CD4-positive, alpha-beta memory T cell (primary cell): ENCODE results near the gene ILF3. TPM values are rescaled to one million over a fixed set of nuclear protein-coding genes. Genes with fewer than 3 reads are reported as not detected.

Experiments
- CTCF ChIA-PET: fragments of 350-600 bp; sonication (Branson Sonifier 250); formaldehyde crosslinking; loops from one replicate; lab custom pipeline; 2021; ENCODE audit warnings: inconsistent platforms; ENCODE audit not compliant: partially characterized antibody; lab: Charles Lee
- POLR2A ChIA-PET: fragments of 350-600 bp; sonication (Branson Sonifier 250); formaldehyde crosslinking; loops from one replicate; lab custom pipeline; 2021; ENCODE audit not compliant: partially characterized antibody; lab: Charles Lee
- DNase-seq, 5 donors: peaks; one replicate each; pipeline versions ENCODE4 v3.0.0 to v3.0.0-alpha.2; 2020 to 2022; ENCODE audit warnings: mixed read lengths in 1 of 5
- H3K27ac ChIP-seq: one replicate; pipeline ENCODE4 v1.7.0; 2013; ENCODE audit warnings: low read depth, low read length
- H3K27me3 ChIP-seq: 2 replicates; pipeline ENCODE4 v1.7.0; 2013; ENCODE audit warnings: mild to moderate bottlenecking, low read length, moderate library complexity; ENCODE audit not compliant: insufficient read depth
- H3K36me3 ChIP-seq: 2 replicates; pipeline ENCODE4 v1.7.0; 2013; ENCODE audit warnings: mild to moderate bottlenecking, low read length, moderate library complexity; ENCODE audit not compliant: insufficient read depth
- H3K4me1 ChIP-seq: 2 replicates; pipeline ENCODE4 v1.7.0; 2013; ENCODE audit warnings: mild to moderate bottlenecking, low read length, moderate library complexity; ENCODE audit not compliant: insufficient read depth
- H3K4me3 ChIP-seq, 2 donors: one replicate each; pipeline ENCODE4 v1.7.0; 2013; ENCODE audit warnings: low read length in 2 of 2, mild to moderate bottlenecking in 1 of 2
- H3K9me3 ChIP-seq, 2 donors: one replicate each; pipeline ENCODE4 v1.7.0; 2013; ENCODE audit warnings: low read length in 2 of 2, control low read depth in 1 of 2; ENCODE audit not compliant: control insufficient read depth in 1 of 2
- H3K27ac Mint-ChIP-seq, 7 donors: one replicate each; pipeline ENCODE4 v1.8.0; 2020 to 2021; ENCODE audit warnings: mixed read lengths in 7 of 7, mild to moderate bottlenecking in 6 of 7, inconsistent platforms in 3 of 7, moderate library complexity in 3 of 7
- H3K27me3 Mint-ChIP-seq, 2 donors: one replicate each; pipeline ENCODE4 v1.8.0; 2020 to 2021; ENCODE audit warnings: mixed read lengths in 2 of 2
- H3K36me3 Mint-ChIP-seq, 2 donors: one replicate each; pipeline ENCODE4 v1.8.0; 2020 to 2021; ENCODE audit warnings: mixed read lengths in 2 of 2, inconsistent platforms in 1 of 2, mild to moderate bottlenecking in 1 of 2
- H3K4me1 Mint-ChIP-seq, 4 donors: one replicate each; pipeline ENCODE4 v1.8.0; 2020 to 2021; ENCODE audit warnings: mixed read lengths in 4 of 4, mild to moderate bottlenecking in 1 of 4
- H3K4me3 Mint-ChIP-seq, 8 donors: one replicate each; pipeline ENCODE4 v1.8.0; 2020 to 2021; ENCODE audit warnings: mixed read lengths in 8 of 8, mild to moderate bottlenecking in 7 of 8, moderate library complexity in 6 of 8, inconsistent platforms in 3 of 8
- H3K9me3 Mint-ChIP-seq, 8 donors: one replicate each; pipeline ENCODE4 v1.8.0; 2020 to 2021; ENCODE audit warnings: mixed read lengths in 8 of 8, mild to moderate bottlenecking in 5 of 8, inconsistent platforms in 3 of 8, moderate library complexity in 1 of 8
- intact Hi-C: fragments of 100-400 bp; cut with micrococcal nuclease; formaldehyde crosslinking; loops from one replicate; pipeline ENCODE4 v1.15.1; 2023
- polyA plus RNA-seq, 2 donors: library from polyadenylated mRNA; unstranded; fragments of 300-500 nt; fragmentation: Illumina TruSeq; gene quantifications; one replicate each; pipeline ENCODE4 v1.2.3, GENCODE V29; 2021
- total RNA-seq, 2 experiments: library from RNA; stranded (reverse); gene quantifications; one replicate each; pipeline ENCODE4 v1.2.3, GENCODE V29; 2021

The ILF3 gene
- total and polyA plus RNA-seq, 4 experiments from 2014 or later: 36.2 to 302 (median 197) TPM

DNA sequence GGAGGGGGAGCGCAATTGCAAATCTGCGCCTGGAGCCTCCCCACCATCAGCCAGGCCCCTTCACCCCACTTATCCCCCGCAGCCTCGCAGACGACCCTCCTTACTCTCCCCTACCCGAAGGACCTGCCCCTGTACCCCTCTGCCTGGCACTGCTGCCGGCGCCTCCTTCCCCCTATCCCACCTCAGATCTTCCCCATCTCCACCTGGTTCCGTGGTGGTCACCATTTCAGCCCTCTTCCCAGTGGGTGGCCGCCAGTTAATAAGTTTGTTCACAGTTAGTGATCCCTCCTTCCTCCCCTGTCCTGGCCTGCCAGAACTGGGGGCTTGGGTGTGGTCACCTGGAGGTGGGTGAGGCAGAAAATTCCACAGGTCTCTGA lies 28.4 kb upstream of the ILF3 start:
- peaks cover 20 to 32% of the 10 kb centered on the region in 2 donors for H3K36me3 Mint-ChIP-seq
- Histone ChIP-seq H3K4me3 (no peak overlapping the region), H3K4me1 (peaks cover 33% of the 10 kb centered on the region), H3K27ac (no peak overlapping the region), H3K36me3 (peaks cover 23% of the 10 kb centered on the region), H3K9me3 (no peaks in the 10 kb centered on the region), H3K27me3 (no peaks in the 10 kb centered on the region)
- ChIA-PET CTCF (interaction anchor here (0.8 to 2.1 kb wide), 3 partner anchors 18 to 132 kb away, joined by 5 to 11 read pairs (median 6); no protein-coding TSS in a partner anchor), POLR2A (interaction anchor here (0.7 to 4.3 kb wide), 3 partner anchors 22 to 53 kb away, joined by 3 to 20 read pairs (median 3); no protein-coding TSS in a partner anchor)
- no peaks in the 10 kb centered on the region for H3K27me3 Mint-ChIP-seq
- H3K4me3 Mint-ChIP-seq: no peak overlapping the region
- no peak for DNase-seq
- H3K27ac Mint-ChIP-seq: peak overlapping the region in 4 of 7 donors; percentile 57 to 79 (median 69)
- no peaks in the 10 kb centered on the region for H3K9me3 Mint-ChIP-seq
- H3K4me1 Mint-ChIP-seq: peaks cover 20 to 43% (median 27%) of the 10 kb centered on the region in 4 donors
- intact Hi-C loops: no loop called here

- ChIA-PET POLR2A (no interaction called here), CTCF (no interaction called here)
- peaks cover 48 to 59% of the 10 kb centered on the region in 2 donors for H3K36me3 Mint-ChIP-seq
- DNase-seq: no peak
- H3K4me3 ChIP-seq: no peak overlapping the region
- peaks cover 61% of the 10 kb centered on the region for H3K36me3 ChIP-seq
- H3K4me3 Mint-ChIP-seq: no peak overlapping the region
- no peaks in the 10 kb centered on the region for H3K9me3 Mint-ChIP-seq
- H3K27ac Mint-ChIP-seq: peak overlapping the region in 2 of 7 donors; percentile 25 to 63
- H3K4me1 Mint-ChIP-seq: peaks cover 0 to 2% (median 0%) of the 10 kb centered on the region in 4 donors
- no peaks in the 10 kb centered on the region for H3K9me3 ChIP-seq
- no peak overlapping the region for H3K27ac ChIP-seq
- intact Hi-C loops: no loop called here
- no peaks in the 10 kb centered on the region for H3K27me3 Mint-ChIP-seq
- H3K4me1 ChIP-seq: no peaks in the 10 kb centered on the region
- no peaks in the 10 kb centered on the region for H3K27me3 ChIP-seq
Measured at GRCh38 chr19:10631874-10632273, 22.3 kb upstream of the ILF3 start.

DNA sequence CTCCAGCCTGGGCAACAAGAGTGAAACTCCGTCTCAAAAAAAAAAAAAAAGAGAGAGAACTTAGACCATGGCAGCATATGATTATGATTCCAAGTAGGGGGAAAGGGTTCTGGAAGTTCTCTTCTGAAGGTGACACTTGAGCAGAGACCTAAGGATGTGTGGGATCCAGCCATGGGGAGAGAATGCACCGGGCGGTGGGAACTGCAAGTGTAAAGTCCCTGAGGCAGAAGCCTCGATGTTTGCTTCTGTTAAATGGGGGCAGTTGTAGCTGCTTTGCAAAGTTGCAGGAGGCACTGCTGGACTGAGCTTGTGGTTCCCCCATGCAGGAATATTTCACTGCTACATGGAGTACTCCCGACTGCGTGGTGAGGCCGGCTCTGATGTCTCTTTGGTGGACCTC lies 19.7 kb upstream of the ILF3 start:
- no peaks in the 10 kb centered on the region for H3K9me3 Mint-ChIP-seq
- no peak overlapping the region for H3K27ac Mint-ChIP-seq
- DNase-seq: no peak
- no peaks in the 10 kb centered on the region for H3K27me3 Mint-ChIP-seq
- ChIA-PET POLR2A (no interaction called here), CTCF (interaction anchor here (1.2 to 2.3 kb wide), 3 partner anchors 10 to 53 kb away, joined by 3 to 8 read pairs (median 4); no protein-coding TSS in a partner anchor)
- Histone ChIP-seq H3K27ac (no peak overlapping the region), H3K36me3 (peaks cover 62% of the 10 kb centered on the region), H3K9me3 (no peaks in the 10 kb centered on the region), H3K4me1 (no peaks in the 10 kb centered on the region), H3K27me3 (no peaks in the 10 kb centered on the region), H3K4me3 (no peak overlapping the region)
- intact Hi-C loops: no loop called here
- peaks cover 46 to 66% of the 10 kb centered on the region in 2 donors for H3K36me3 Mint-ChIP-seq
- peaks cover 0 to 3% (median under 1%) of the 10 kb centered on the region in 4 donors for H3K4me1 Mint-ChIP-seq
- H3K4me3 Mint-ChIP-seq: no peak overlapping the region

DNA sequence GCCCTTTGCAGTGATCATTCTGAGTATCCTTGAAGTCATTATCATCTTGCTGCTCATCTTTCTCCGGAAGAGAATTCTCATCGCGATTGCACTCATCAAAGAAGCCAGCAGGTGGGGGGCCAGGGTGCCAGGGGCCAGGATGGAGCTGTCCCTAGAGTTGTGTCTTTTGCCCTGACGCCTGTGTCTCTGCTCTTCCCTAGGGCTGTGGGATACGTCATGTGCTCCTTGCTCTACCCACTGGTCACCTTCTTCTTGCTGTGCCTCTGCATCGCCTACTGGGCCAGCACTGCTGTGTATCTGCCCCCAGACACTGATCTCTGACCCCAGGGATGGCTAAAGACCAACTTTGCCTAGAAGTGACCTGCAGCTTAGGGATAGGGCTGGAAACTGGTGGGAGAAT lies 19.2 kb upstream of the ILF3 start:
- no peaks in the 10 kb centered on the region for H3K4me1 ChIP-seq
- no peak overlapping the region for H3K27ac ChIP-seq
- DNase-seq: no peak
- Mint-ChIP-seq H3K4me1 (peaks cover 0 to 3% (median under 1%) of the 10 kb centered on the region in 4 donors), H3K27ac (peak overlapping the region in 1 of 7 donors; percentile 8), H3K27me3 (no peaks in the 10 kb centered on the region), H3K4me3 (no peak overlapping the region), H3K36me3 (peaks cover 46 to 70% of the 10 kb centered on the region in 2 donors), H3K9me3 (no peaks in the 10 kb centered on the region)
- intact Hi-C loops: no loop called here
- H3K9me3 ChIP-seq: no peaks in the 10 kb centered on the region
- no peak overlapping the region for H3K4me3 ChIP-seq
- ChIA-PET CTCF (interaction anchor here (1.4 to 2.5 kb wide), 2 partner anchors 11 to 15 kb away, joined by 4 to 10 read pairs; no protein-coding TSS in a partner anchor), POLR2A (no interaction called here)
- no peaks in the 10 kb centered on the region for H3K27me3 ChIP-seq
- peaks cover 67% of the 10 kb centered on the region for H3K36me3 ChIP-seq

GRCh38 chr19:10636304-10636972 lies 17.7 kb upstream of the ILF3 start:
- Mint-ChIP-seq H3K36me3 (peaks cover 51 to 74% of the 10 kb centered on the region in 2 donors), H3K27ac (peak overlapping the region in 3 of 7 donors; percentile 50 to 69 (median 60)), H3K9me3 (no peaks in the 10 kb centered on the region), H3K4me1 (peaks cover 0 to 3% (median under 1%) of the 10 kb centered on the region in 4 donors), H3K27me3 (no peaks in the 10 kb centered on the region), H3K4me3 (no peak overlapping the region)
- Histone ChIP-seq H3K9me3 (no peaks in the 10 kb centered on the region), H3K36me3 (peaks cover 64% of the 10 kb centered on the region), H3K4me3 (no peak overlapping the region), H3K27ac (no peak overlapping the region), H3K4me1 (no peaks in the 10 kb centered on the region), H3K27me3 (no peaks in the 10 kb centered on the region)
- ChIA-PET POLR2A (no interaction called here), CTCF (interaction anchor here (2.1 to 2.5 kb wide), 2 partner anchors 9 to 55 kb away, joined by 9 to 10 read pairs; no protein-coding TSS in a partner anchor)
- intact Hi-C loops: no loop called here
- DNase-seq: no peak

DNA sequence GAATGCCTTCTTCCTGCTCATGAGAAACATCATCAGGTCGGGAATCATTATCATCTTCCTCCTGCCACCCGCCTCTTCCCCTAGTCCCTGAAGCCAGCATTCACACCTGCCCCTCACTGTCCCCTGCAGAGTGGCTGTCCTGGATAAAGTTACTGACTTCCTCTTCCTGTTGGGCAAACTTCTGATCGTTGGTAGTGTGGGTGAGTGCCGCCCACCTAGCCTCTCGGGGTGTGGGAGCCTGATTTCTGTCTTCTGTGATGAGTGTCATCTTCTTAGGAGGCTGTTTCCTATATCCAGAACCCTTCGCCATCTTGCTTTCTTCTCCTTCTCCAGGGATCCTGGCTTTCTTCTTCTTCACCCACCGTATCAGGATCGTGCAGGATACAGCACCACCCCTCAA lies 16.3 kb upstream of the ILF3 start:
- no peaks in the 10 kb centered on the region for H3K9me3 ChIP-seq
- Mint-ChIP-seq H3K9me3 (no peaks in the 10 kb centered on the region), H3K27ac (peak overlapping the region in 5 of 7 donors; percentile 48 to 86 (median 64)), H3K36me3 (peaks cover 47 to 74% of the 10 kb centered on the region in 2 donors), H3K4me3 (no peak overlapping the region), H3K4me1 (peaks cover 0 to 5% (median 2%) of the 10 kb centered on the region in 4 donors), H3K27me3 (no peaks in the 10 kb centered on the region)
- H3K4me3 ChIP-seq: no peak overlapping the region
- H3K36me3 ChIP-seq: peaks cover 61% of the 10 kb centered on the region
- DNase-seq: no peak
- intact Hi-C loops: no loop called here
- H3K27ac ChIP-seq: no peak overlapping the region
- ChIA-PET POLR2A (no interaction called here), CTCF (interaction anchor here (2.1 to 2.2 kb wide), 2 partner anchors 56 to 57 kb away, joined by 6 to 9 read pairs; no protein-coding TSS in a partner anchor)
- H3K27me3 ChIP-seq: no peaks in the 10 kb centered on the region
- no peaks in the 10 kb centered on the region for H3K4me1 ChIP-seq

DNA sequence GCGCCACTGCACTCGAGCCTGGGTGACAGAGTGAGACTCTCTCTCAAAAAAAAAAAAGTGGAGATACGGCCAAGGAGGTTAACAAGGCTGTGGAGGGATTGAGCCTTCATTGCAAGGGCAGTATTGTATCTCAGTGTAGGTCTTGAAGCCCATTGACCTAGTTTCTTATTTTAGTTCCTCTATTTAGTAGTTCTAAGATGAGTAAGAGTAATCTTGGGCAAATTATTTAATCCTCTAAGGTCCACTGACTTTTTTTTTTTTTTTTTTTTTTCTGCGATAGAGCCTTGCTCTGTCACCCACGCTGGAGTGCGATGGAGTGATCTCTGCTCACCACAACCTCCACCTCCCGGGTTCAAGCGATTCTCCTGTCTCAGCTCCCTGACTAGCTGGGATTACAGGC lies 14.3 kb upstream of the ILF3 start:
- CTCF ChIA-PET: interaction anchor here (2.2 kb wide), 1 partner anchor 58 kb away, joined by 6 read pairs; no protein-coding TSS in a partner anchor
- peaks cover 5% of the 10 kb centered on the region for H3K4me1 ChIP-seq
- peaks cover 62% of the 10 kb centered on the region for H3K36me3 ChIP-seq
- peak in 1 of 5 donors; percentile 28 for DNase-seq
- Mint-ChIP-seq H3K27ac (peak overlapping the region in 3 of 7 donors; percentile 17 to 53 (median 36)), H3K4me3 (no peak overlapping the region), H3K4me1 (peaks cover 7 to 24% (median 11%) of the 10 kb centered on the region in 4 donors), H3K36me3 (peaks cover 46 to 74% of the 10 kb centered on the region in 2 donors), H3K9me3 (no peaks in the 10 kb centered on the region), H3K27me3 (no peaks in the 10 kb centered on the region)
- H3K27ac ChIP-seq: no peak overlapping the region
- intact Hi-C loops: no loop called here
- POLR2A ChIA-PET: interaction anchor here (1.2 kb wide), 1 partner anchor 37 kb away, joined by 3 read pairs; no protein-coding TSS in a partner anchor
- no peak overlapping the region for H3K4me3 ChIP-seq
- no peaks in the 10 kb centered on the region for H3K9me3 ChIP-seq
- no peaks in the 10 kb centered on the region for H3K27me3 ChIP-seq
